ENCODE data around the gene SKAP1.

SKAP1 gene

GRCh38 chr17:48162306-48162934, 267.6 kb downstream of the SKAP1 start:
- Histone ChIP-seq H3K27me3 (replicated peaks; ENCODE audit: control insufficient read depth, insufficient read depth, low read length) (peaks cover 17% of the 10 kb centered on the region), H3K9me3 (ENCODE audit: control insufficient read depth, low read length) (no peaks in the 10 kb centered on the region), H3K36me3 (ENCODE audit: control insufficient read depth, insufficient read depth, low read length, severe bottlenecking) (no peaks in the 10 kb centered on the region), H3K4me3 (ENCODE audit: low read length) (no peak overlapping the region), H3K4me1 (ENCODE audit: control insufficient read depth, insufficient read depth, low read length) (peaks cover 4% of the 10 kb centered on the region), H3K9ac (ENCODE audit: low read length) (no peak overlapping the region)
- DNase-seq (ENCODE audit: low read depth) = no peak

- Histone ChIP-seq H3K9ac (ENCODE audit: low read length) (no peak overlapping the region), H3K4me3 (ENCODE audit: low read length) (no peak overlapping the region), H3K27me3 (replicated peaks; ENCODE audit: control insufficient read depth, insufficient read depth, low read length) (peaks cover 7% of the 10 kb centered on the region), H3K9me3 (ENCODE audit: control insufficient read depth, low read length) (no peaks in the 10 kb centered on the region), H3K36me3 (ENCODE audit: control insufficient read depth, insufficient read depth, low read length, severe bottlenecking) (no peaks in the 10 kb centered on the region), H3K4me1 (ENCODE audit: control insufficient read depth, insufficient read depth, low read length) (peaks cover 4% of the 10 kb centered on the region)
- no peak for DNase-seq (ENCODE audit: low read depth)
Observed at GRCh38 chr17:48161127-48161905, 268.7 kb downstream of the SKAP1 start.

GRCh38 chr17:48160177-48161081, 269.6 kb downstream of the SKAP1 start:
- Histone ChIP-seq H3K27me3 (replicated peaks; ENCODE audit: control insufficient read depth, insufficient read depth, low read length) (peaks cover 10% of the 10 kb centered on the region), H3K4me3 (ENCODE audit: low read length) (no peak overlapping the region), H3K9ac (ENCODE audit: low read length) (no peak overlapping the region), H3K36me3 (ENCODE audit: control insufficient read depth, insufficient read depth, low read length, severe bottlenecking) (no peaks in the 10 kb centered on the region), H3K4me1 (ENCODE audit: control insufficient read depth, insufficient read depth, low read length) (peaks cover 4% of the 10 kb centered on the region), H3K9me3 (ENCODE audit: control insufficient read depth, low read length) (no peaks in the 10 kb centered on the region)
- DNase-seq (ENCODE audit: low read depth) = no peak

- Histone ChIP-seq H3K9me3 (ENCODE audit: control insufficient read depth, low read length) (no peaks in the 10 kb centered on the region), H3K4me3 (ENCODE audit: low read length) (no peak overlapping the region), H3K36me3 (ENCODE audit: control insufficient read depth, insufficient read depth, low read length, severe bottlenecking) (no peaks in the 10 kb centered on the region), H3K27me3 (replicated peaks; ENCODE audit: control insufficient read depth, insufficient read depth, low read length) (peaks cover 13% of the 10 kb centered on the region), H3K4me1 (ENCODE audit: control insufficient read depth, insufficient read depth, low read length) (peaks cover 4% of the 10 kb centered on the region), H3K9ac (ENCODE audit: low read length) (no peak overlapping the region)
- DNase-seq (ENCODE audit: low read depth) = no peak
Observed at GRCh38 chr17:48159232-48159631, 270.8 kb downstream of the SKAP1 start.

GRCh38 chr17:48155889-48156611, 274.0 kb downstream of the SKAP1 start:
- DNase-seq (ENCODE audit: low read depth) = no peak
- H3K27me3 ChIP-seq (replicated peaks; ENCODE audit: control insufficient read depth, insufficient read depth, low read length) = peaks cover 41% of the 10 kb centered on the region
- no peaks in the 10 kb centered on the region for H3K4me1 ChIP-seq (ENCODE audit: control insufficient read depth, insufficient read depth, low read length)
- no peak overlapping the region for H3K9ac ChIP-seq (ENCODE audit: low read length)
- no peaks in the 10 kb centered on the region for H3K9me3 ChIP-seq (ENCODE audit: control insufficient read depth, low read length)
- H3K36me3 ChIP-seq (ENCODE audit: control insufficient read depth, insufficient read depth, low read length, severe bottlenecking) = no peaks in the 10 kb centered on the region
- H3K4me3 ChIP-seq (ENCODE audit: low read length) = no peak overlapping the region

- peak; percentile 77 for DNase-seq (ENCODE audit: low read depth)
- peaks cover 59% of the 10 kb centered on the region for H3K27me3 ChIP-seq (replicated peaks; ENCODE audit: control insufficient read depth, insufficient read depth, low read length)
- no peaks in the 10 kb centered on the region for H3K4me1 ChIP-seq (ENCODE audit: control insufficient read depth, insufficient read depth, low read length)
- H3K4me3 ChIP-seq (ENCODE audit: low read length) = no peak overlapping the region
- H3K9ac ChIP-seq (ENCODE audit: low read length) = no peak overlapping the region
- no peaks in the 10 kb centered on the region for H3K36me3 ChIP-seq (ENCODE audit: control insufficient read depth, insufficient read depth, low read length, severe bottlenecking)
- H3K9me3 ChIP-seq (ENCODE audit: control insufficient read depth, low read length) = no peaks in the 10 kb centered on the region
Observed at GRCh38 chr17:48153691-48154358, 276.2 kb downstream of the SKAP1 start.

GRCh38 chr17:48152289-48152688, 277.7 kb downstream of the SKAP1 start:
- no peak overlapping the region for H3K9ac ChIP-seq (ENCODE audit: low read length)
- no peaks in the 10 kb centered on the region for H3K36me3 ChIP-seq (ENCODE audit: control insufficient read depth, insufficient read depth, low read length, severe bottlenecking)
- no peaks in the 10 kb centered on the region for H3K9me3 ChIP-seq (ENCODE audit: control insufficient read depth, low read length)
- no peak for DNase-seq (ENCODE audit: low read depth)
- no peak overlapping the region for H3K4me3 ChIP-seq (ENCODE audit: low read length)
- H3K27me3 ChIP-seq (replicated peaks; ENCODE audit: control insufficient read depth, insufficient read depth, low read length) = peaks cover 74% of the 10 kb centered on the region
- H3K4me1 ChIP-seq (ENCODE audit: control insufficient read depth, insufficient read depth, low read length) = no peaks in the 10 kb centered on the region

GRCh38 chr17:48151220-48151619, 278.8 kb downstream of the SKAP1 start:
- H3K4me3 ChIP-seq (ENCODE audit: low read length) = no peak overlapping the region
- no peaks in the 10 kb centered on the region for H3K9me3 ChIP-seq (ENCODE audit: control insufficient read depth, low read length)
- H3K4me1 ChIP-seq (ENCODE audit: control insufficient read depth, insufficient read depth, low read length) = no peaks in the 10 kb centered on the region
- H3K36me3 ChIP-seq (ENCODE audit: control insufficient read depth, insufficient read depth, low read length, severe bottlenecking) = no peaks in the 10 kb centered on the region
- no peak overlapping the region for H3K9ac ChIP-seq (ENCODE audit: low read length)
- H3K27me3 ChIP-seq (replicated peaks; ENCODE audit: control insufficient read depth, insufficient read depth, low read length) = peaks cover 80% of the 10 kb centered on the region
- no peak for DNase-seq (ENCODE audit: low read depth)

GRCh38 chr17:48150597-48151001, 279.4 kb downstream of the SKAP1 start:
- no peaks in the 10 kb centered on the region for H3K9me3 ChIP-seq (ENCODE audit: control insufficient read depth, low read length)
- H3K9ac ChIP-seq (ENCODE audit: low read length) = no peak overlapping the region
- H3K4me3 ChIP-seq (ENCODE audit: low read length) = no peak overlapping the region
- no peaks in the 10 kb centered on the region for H3K36me3 ChIP-seq (ENCODE audit: control insufficient read depth, insufficient read depth, low read length, severe bottlenecking)
- H3K4me1 ChIP-seq (ENCODE audit: control insufficient read depth, insufficient read depth, low read length) = no peaks in the 10 kb centered on the region
- peaks cover 78% of the 10 kb centered on the region for H3K27me3 ChIP-seq (replicated peaks; ENCODE audit: control insufficient read depth, insufficient read depth, low read length)
- no peak for DNase-seq (ENCODE audit: low read depth)

GRCh38 chr17:48149787-48150463, 280.1 kb downstream of the SKAP1 start:
- no peaks in the 10 kb centered on the region for H3K36me3 ChIP-seq (ENCODE audit: control insufficient read depth, insufficient read depth, low read length, severe bottlenecking)
- H3K4me3 ChIP-seq (ENCODE audit: low read length) = no peak overlapping the region
- peaks cover 83% of the 10 kb centered on the region for H3K27me3 ChIP-seq (replicated peaks; ENCODE audit: control insufficient read depth, insufficient read depth, low read length)
- DNase-seq (ENCODE audit: low read depth) = no peak
- H3K9ac ChIP-seq (ENCODE audit: low read length) = no peak overlapping the region
- no peaks in the 10 kb centered on the region for H3K9me3 ChIP-seq (ENCODE audit: control insufficient read depth, low read length)
- no peaks in the 10 kb centered on the region for H3K4me1 ChIP-seq (ENCODE audit: control insufficient read depth, insufficient read depth, low read length)

Measured in adipocyte (in vitro differentiated cells).